Measurements from ENCODE around the gene NLGN4X.

NLGN4X gene

DNA sequence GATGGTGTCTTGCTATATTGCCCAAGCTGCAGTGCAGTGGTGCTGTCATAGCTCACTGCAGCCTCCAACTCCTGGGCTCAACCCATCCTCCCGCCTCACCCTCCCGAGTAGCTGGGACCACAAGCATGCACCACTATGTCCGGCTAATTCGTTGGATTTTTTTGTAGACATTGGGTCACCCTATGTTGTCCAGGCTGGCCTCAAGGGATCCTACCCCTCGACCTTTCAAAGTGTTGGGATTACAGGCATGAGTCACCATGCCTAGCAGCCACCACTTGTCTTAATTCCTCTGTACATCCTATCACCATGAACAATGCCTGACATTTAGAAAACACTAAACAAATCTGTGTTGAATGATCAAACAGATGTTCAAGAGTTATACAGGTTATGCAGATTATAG, 76.7 kb downstream of the NLGN4X start:
- no peak overlapping the region for H3K27ac Mint-ChIP-seq
- H3K4me1 Mint-ChIP-seq: no peaks in the 10 kb centered on the region
- peaks cover 23% of the 10 kb centered on the region for H3K36me3 Mint-ChIP-seq (ENCODE audit: low read depth)
- H3K27me3 Mint-ChIP-seq (ENCODE audit: low read depth, poor library complexity): no peaks in the 10 kb centered on the region
- no peaks in the 10 kb centered on the region for H3K9me3 Mint-ChIP-seq
- TF ChIP-seq, protein P1, sequence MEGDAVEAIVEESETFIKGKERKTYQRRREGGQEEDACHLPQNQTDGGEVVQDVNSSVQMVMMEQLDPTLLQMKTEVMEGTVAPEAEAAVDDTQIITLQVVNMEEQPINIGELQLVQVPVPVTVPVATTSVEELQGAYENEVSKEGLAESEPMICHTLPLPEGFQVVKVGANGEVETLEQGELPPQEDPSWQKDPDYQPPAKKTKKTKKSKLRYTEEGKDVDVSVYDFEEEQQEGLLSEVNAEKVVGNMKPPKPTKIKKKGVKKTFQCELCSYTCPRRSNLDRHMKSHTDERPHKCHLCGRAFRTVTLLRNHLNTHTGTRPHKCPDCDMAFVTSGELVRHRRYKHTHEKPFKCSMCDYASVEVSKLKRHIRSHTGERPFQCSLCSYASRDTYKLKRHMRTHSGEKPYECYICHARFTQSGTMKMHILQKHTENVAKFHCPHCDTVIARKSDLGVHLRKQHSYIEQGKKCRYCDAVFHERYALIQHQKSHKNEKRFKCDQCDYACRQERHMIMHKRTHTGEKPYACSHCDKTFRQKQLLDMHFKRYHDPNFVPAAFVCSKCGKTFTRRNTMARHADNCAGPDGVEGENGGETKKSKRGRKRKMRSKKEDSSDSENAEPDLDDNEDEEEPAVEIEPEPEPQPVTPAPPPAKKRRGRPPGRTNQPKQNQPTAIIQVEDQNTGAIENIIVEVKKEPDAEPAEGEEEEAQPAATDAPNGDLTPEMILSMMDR (IDR thresholded peaks at IDR 0.05): no peak
- no peak for DNase-seq
- no peak overlapping the region for H3K4me3 Mint-ChIP-seq

DNA sequence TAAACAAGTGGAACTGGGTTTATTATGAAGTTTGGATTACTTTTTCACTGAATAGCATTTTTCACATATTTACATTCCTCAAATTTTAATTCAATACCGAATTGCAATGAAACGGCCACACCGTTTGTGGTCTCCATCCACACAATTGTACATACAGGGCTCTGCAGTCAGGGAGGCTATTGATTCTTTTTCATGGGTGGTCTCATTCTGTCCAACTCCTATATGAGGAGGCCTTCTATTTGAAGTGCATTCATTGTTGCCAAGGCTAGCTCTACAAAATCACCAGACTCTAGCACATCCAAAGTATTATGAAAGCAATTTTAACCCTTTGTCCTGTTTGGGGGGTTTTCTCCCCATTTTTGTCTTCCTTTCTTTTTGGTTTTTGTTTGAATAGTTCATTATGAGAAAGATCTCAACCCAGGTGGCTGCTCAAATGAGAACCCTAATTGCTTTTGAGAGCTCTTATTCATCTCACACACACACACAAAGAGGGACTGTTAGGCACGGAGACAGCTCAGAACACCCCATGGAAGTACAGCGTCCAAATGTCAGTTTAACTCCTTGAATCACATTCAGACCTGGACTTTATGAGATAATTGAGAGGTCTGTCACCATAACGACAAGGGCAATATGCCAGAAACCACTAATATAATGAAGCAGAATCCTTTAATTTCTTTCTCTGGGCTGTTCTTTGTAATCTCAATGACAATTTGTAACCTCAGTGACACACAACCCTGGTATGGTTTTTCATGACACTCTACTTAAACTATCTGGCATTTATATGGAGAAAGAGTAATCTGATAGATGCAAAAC, 79.4 kb downstream of the NLGN4X start:
- Mint-ChIP-seq H3K4me1 (no peaks in the 10 kb centered on the region), H3K27ac (no peak overlapping the region), H3K9me3 (no peaks in the 10 kb centered on the region), H3K27me3 (ENCODE audit: low read depth, poor library complexity) (no peaks in the 10 kb centered on the region), H3K4me3 (no peak overlapping the region), H3K36me3 (ENCODE audit: low read depth) (peaks cover 23% of the 10 kb centered on the region)
- TF ChIP-seq, protein P1 (IDR thresholded peaks at IDR 0.05): no peak
- DNase-seq: no peak

DNA sequence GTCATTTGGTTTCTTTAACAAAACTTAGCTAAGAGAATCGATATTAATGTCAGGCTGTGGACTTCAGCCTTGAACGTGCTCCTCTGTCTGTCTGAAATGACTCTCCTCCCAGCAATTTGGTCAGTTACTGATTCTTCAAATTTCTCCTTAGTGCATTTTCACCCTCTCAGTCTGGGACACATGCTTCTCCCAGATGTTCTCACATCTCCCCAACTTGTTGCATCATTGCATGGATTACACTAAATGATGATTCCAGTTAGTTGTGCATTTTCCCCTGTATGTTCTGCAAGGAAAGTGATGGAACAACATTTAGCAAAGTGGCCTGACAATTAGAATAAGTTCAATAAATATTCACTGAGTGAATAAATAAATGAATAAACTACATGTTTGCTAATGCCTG, 94.4 kb downstream of the NLGN4X start:
- Mint-ChIP-seq H3K36me3 (ENCODE audit: low read depth) (peaks cover 13% of the 10 kb centered on the region), H3K27me3 (ENCODE audit: low read depth, poor library complexity) (no peaks in the 10 kb centered on the region), H3K4me3 (no peak overlapping the region), H3K9me3 (peaks cover 5% of the 10 kb centered on the region), H3K4me1 (peaks cover 23% of the 10 kb centered on the region), H3K27ac (no peak overlapping the region)
- DNase-seq: no peak
- TF ChIP-seq, protein P1 (IDR thresholded peaks at IDR 0.05): no peak

DNA sequence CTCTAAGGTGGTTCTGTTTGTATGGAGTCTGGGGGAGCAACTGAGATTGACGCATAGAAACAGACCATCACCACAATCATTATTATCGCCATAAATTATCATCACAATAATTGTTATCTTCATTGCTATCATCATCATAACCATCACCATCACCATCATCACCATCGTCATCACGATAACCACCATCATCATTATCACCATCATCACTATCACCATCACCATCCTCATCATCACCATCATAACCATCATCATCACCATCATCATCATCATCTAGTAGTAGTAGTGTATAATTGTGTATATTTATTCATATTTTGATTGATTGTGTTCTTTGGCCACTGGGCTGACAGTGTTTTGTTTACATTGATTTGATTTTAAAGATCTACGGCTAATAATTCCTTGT, 95.7 kb downstream of the NLGN4X start:
- H3K27ac Mint-ChIP-seq: no peak overlapping the region
- DNase-seq: no peak
- H3K4me1 Mint-ChIP-seq: peaks cover 24% of the 10 kb centered on the region
- no peak overlapping the region for H3K4me3 Mint-ChIP-seq
- peaks cover 5% of the 10 kb centered on the region for H3K9me3 Mint-ChIP-seq
- peaks cover 13% of the 10 kb centered on the region for H3K36me3 Mint-ChIP-seq (ENCODE audit: low read depth)
- TF ChIP-seq, protein P1 (IDR thresholded peaks at IDR 0.05): no peak
- no peaks in the 10 kb centered on the region for H3K27me3 Mint-ChIP-seq (ENCODE audit: low read depth, poor library complexity)

DNA sequence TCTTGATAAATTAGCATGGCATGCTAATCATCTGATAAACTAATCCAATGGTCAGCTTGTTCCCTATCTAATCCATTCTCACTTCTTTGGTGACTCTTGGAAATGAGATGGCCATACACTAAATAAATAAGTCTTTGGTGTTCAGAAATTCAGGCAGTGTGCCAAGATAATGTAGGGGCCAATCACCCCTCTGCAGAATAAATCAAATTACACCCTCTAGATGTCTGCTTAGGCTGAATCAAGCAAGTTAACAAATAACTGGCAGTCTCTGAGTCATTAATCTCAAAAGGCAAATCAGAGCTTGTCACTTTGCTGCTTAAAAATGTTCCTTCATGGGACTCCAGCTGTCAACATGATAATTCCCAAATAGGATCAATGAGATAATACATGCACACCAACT, 97.4 kb downstream of the NLGN4X start:
- Mint-ChIP-seq H3K4me1 (peaks cover 24% of the 10 kb centered on the region), H3K27ac (no peak overlapping the region), H3K36me3 (ENCODE audit: low read depth) (peaks cover under 1% of the 10 kb centered on the region), H3K9me3 (no peaks in the 10 kb centered on the region), H3K4me3 (no peak overlapping the region), H3K27me3 (ENCODE audit: low read depth, poor library complexity) (no peaks in the 10 kb centered on the region)
- TF ChIP-seq, protein P1 (IDR thresholded peaks at IDR 0.05): no peak
- DNase-seq: no peak

DNA sequence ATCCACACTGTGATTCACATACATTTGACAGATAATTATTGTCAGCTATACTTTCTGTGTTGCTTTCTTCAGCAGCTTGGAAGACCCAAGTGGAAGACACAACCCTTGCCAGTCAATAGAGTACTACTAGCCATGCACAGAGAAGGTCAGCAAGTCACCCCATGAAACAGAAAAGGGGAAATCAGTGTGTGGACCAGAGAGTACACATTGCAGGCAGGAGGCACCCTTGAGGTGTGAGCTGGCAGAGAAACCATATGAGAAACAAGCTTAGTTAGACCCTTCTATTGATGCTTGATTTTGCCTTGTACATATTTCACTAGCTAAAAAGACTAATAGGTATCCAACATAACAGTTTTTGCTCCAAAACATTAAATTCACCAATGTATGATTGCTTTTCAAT, 99.5 kb downstream of the NLGN4X start:
- TF ChIP-seq, protein P1 (IDR thresholded peaks at IDR 0.05): no peak
- Mint-ChIP-seq H3K27me3 (ENCODE audit: low read depth, poor library complexity) (no peaks in the 10 kb centered on the region), H3K36me3 (ENCODE audit: low read depth) (no peaks in the 10 kb centered on the region), H3K27ac (no peak overlapping the region), H3K4me1 (peaks cover 11% of the 10 kb centered on the region), H3K4me3 (no peak overlapping the region), H3K9me3 (no peaks in the 10 kb centered on the region)
- no peak for DNase-seq

Data from nephron progenitor cell (in vitro differentiated cells).